ENCODE measurements around the gene EPHB2. TPM values are rescaled to one million over a fixed set of nuclear protein-coding genes. Genes with fewer than 3 reads are reported as not detected.
A peak's percentile ranks its signal among the peaks of the same experiment; 100 is the strongest.
"Not testable (repeated sequence)": the region's sequence is repeated elsewhere in the genome, so short reads cannot be mapped to it uniquely, and the experiment has no call there.

EPHB2 gene
- total RNA-seq, 1 donor from 2014 or later = 34.9 TPM

GRCh38 chr1:22691031-22691753 lies 19.4 kb upstream of the EPHB2 start:
- DNase-seq = no peak

GRCh38 chr1:22694172-22694571 lies 16.5 kb upstream of the EPHB2 start:
- no peak for DNase-seq

- DNase-seq = no peak
Observed at GRCh38 chr1:22696610-22697009, 14.0 kb upstream of the EPHB2 start.

- no peak for DNase-seq
Observed at GRCh38 chr1:22697980-22698379, 12.7 kb upstream of the EPHB2 start.

- DNase-seq = no peak
Observed at GRCh38 chr1:22699681-22700520, 10.7 kb upstream of the EPHB2 start.

GRCh38 chr1:22702296-22703085 lies 8.1 kb upstream of the EPHB2 start:
- DNase-seq = no peak

- DNase-seq = peak; percentile 80
Observed at GRCh38 chr1:22704440-22705067, 6.1 kb upstream of the EPHB2 start.

GRCh38 chr1:22705586-22705985 lies 5.1 kb upstream of the EPHB2 start:
- no peak for DNase-seq

- not testable (repeated sequence) for DNase-seq
Observed at GRCh38 chr1:22706100-22706499, 4.5 kb upstream of the EPHB2 start.

GRCh38 chr1:22708777-22709176 lies 1.9 kb upstream of the EPHB2 start:
- no peak for DNase-seq

GRCh38 chr1:22709227-22709626 lies 1.4 kb upstream of the EPHB2 start:
- no peak for DNase-seq

GRCh38 chr1:22709891-22710700 lies 543 bp upstream of the EPHB2 start:
- peak; percentile 69 for DNase-seq

- DNase-seq = no peak
Observed at GRCh38 chr1:22711071-22711470, 432 bp downstream of the EPHB2 start.

GRCh38 chr1:22711591-22712501 lies 1.2 kb downstream of the EPHB2 start:
- no peak for DNase-seq

- DNase-seq = no peak
Observed at GRCh38 chr1:22712502-22713271, 2.0 kb downstream of the EPHB2 start.

- no peak for DNase-seq
Observed at GRCh38 chr1:22714455-22714854, 3.8 kb downstream of the EPHB2 start.

GRCh38 chr1:22717037-22717760 lies 6.6 kb downstream of the EPHB2 start:
- DNase-seq = no peak

GRCh38 chr1:22721122-22721873 lies 10.7 kb downstream of the EPHB2 start:
- DNase-seq = no peak
